Neutrophil (primary cell): ENCODE data around the gene EMP3.

Experiments
- H3K27ac ChIP-seq: fragments of 200-600 bp; sonication (generic); 2 replicates; pipeline ENCODE4 v1.5.1; 2016; ENCODE audit warnings: mild to moderate bottlenecking, moderate library complexity
- H3K27me3 ChIP-seq: fragments of 200-600 bp; sonication (generic); 2 replicates; pipeline ENCODE4 v1.6.0; 2016; ENCODE audit warnings: mild to moderate bottlenecking
- H3K36me3 ChIP-seq: fragments of 200-600 bp; sonication (generic); 2 replicates; pipeline ENCODE4 v1.5.1; 2017
- H3K4me1 ChIP-seq, 2 experiments: fragments of 200-600 bp in 1 of 2; sonication (generic) in 1 of 2; 1 replicate in 1 of 2; 2 replicates in 1 of 2; pipeline versions ENCODE4 v1.5.1 to v1.6.1; 2013 to 2016; ENCODE audit warnings: low read depth in 1 of 2, low read length in 1 of 2, mild to moderate bottlenecking in 1 of 2, moderate library complexity in 1 of 2; ENCODE audit not compliant: control insufficient read depth in 1 of 2, insufficient read depth in 1 of 2
- H3K4me3 ChIP-seq, 2 experiments: fragments of 200-600 bp in 1 of 2; sonication (generic) in 1 of 2; 1 replicate in 1 of 2; 2 replicates in 1 of 2; pipeline ENCODE4 v1.5.1; 2013 to 2016; ENCODE audit warnings: low read depth in 1 of 2, low read length in 1 of 2, mild to moderate bottlenecking in 1 of 2, moderate library complexity in 1 of 2
- H3K9me3 ChIP-seq: fragments of 200-600 bp; sonication (generic); 2 replicates; pipeline ENCODE4 v1.5.1; 2016
- CTCF ChIP-seq: fragments of 200-600 bp; sonication (generic); IDR thresholded peaks from 2 replicates; pipeline ENCODE4 v1.5.1; 2016; ENCODE audit warnings: antibody characterized with exemption

EMP3 gene

GRCh38 chr19:48318286-48318987, 6.9 kb upstream of the EMP3 start:
- Histone ChIP-seq H3K4me3 (no peak overlapping the region), H3K27me3 (no peaks in the 10 kb centered on the region), H3K4me1 (peaks cover 32 to 37% of the 10 kb centered on the region in 2 experiments), H3K9me3 (no peaks in the 10 kb centered on the region), H3K27ac (no peak overlapping the region), H3K36me3 (no peaks in the 10 kb centered on the region)
- no peak for TF ChIP-seq CTCF

- H3K36me3 ChIP-seq, result no peaks in the 10 kb centered on the region
- H3K4me3 ChIP-seq, result peak overlapping the region in 1 of 2 experiments; percentile 78
- peak; percentile 92 for TF ChIP-seq CTCF
- no peaks in the 10 kb centered on the region for H3K9me3 ChIP-seq
- peaks cover 47 to 51% of the 10 kb centered on the region in 2 experiments for H3K4me1 ChIP-seq
- H3K27ac ChIP-seq, result peak overlapping the region; percentile 99
- H3K27me3 ChIP-seq, result no peaks in the 10 kb centered on the region
These were observed 5.5 kb upstream of the EMP3 start for GRCh38 chr19:48319647-48320541.

GRCh38 chr19:48321372-48321621, 4.1 kb upstream of the EMP3 start:
- no peaks in the 10 kb centered on the region for H3K9me3 ChIP-seq
- H3K36me3 ChIP-seq, result no peaks in the 10 kb centered on the region
- no peak for TF ChIP-seq CTCF
- H3K27ac ChIP-seq, result peak overlapping the region; percentile 99
- H3K4me3 ChIP-seq, result peak overlapping the region; percentile 78 to 93
- H3K4me1 ChIP-seq, result peaks cover 61 to 65% of the 10 kb centered on the region in 2 experiments
- H3K27me3 ChIP-seq, result no peaks in the 10 kb centered on the region

- Histone ChIP-seq H3K4me3 (peak overlapping the region; percentile 78 to 93), H3K27ac (peak overlapping the region; percentile 99), H3K36me3 (no peaks in the 10 kb centered on the region), H3K9me3 (no peaks in the 10 kb centered on the region), H3K27me3 (no peaks in the 10 kb centered on the region), H3K4me1 (peaks cover 67 to 72% of the 10 kb centered on the region in 2 experiments)
- TF ChIP-seq CTCF, result peak; percentile 67
These were observed 3.4 kb upstream of the EMP3 start for GRCh38 chr19:48321622-48322591.

- H3K4me1 ChIP-seq, result peaks cover 94 to 95% of the 10 kb centered on the region in 2 experiments
- peak overlapping the region; percentile 89 for H3K27ac ChIP-seq
- TF ChIP-seq CTCF, result no peak
- no peaks in the 10 kb centered on the region for H3K9me3 ChIP-seq
- H3K27me3 ChIP-seq, result no peaks in the 10 kb centered on the region
- H3K4me3 ChIP-seq, result peak overlapping the region; percentile 51 to 57
- H3K36me3 ChIP-seq, result peaks cover 19% of the 10 kb centered on the region
These were observed 4.0 kb downstream of the EMP3 start for GRCh38 chr19:48329167-48329891.
